IPS-15b (cell line): ENCODE results near the gene UBA6.

Experiments
- H3K27me3 ChIP-seq: one replicate; pipeline ENCODE4 v1.6.1; 2013; ENCODE audit warnings: low read length; ENCODE audit not compliant: control insufficient read depth, insufficient read depth
- H3K36me3 ChIP-seq: one replicate; pipeline ENCODE4 v1.6.1; 2013; ENCODE audit warnings: low read length; ENCODE audit not compliant: control insufficient read depth, insufficient read depth
- H3K4me1 ChIP-seq: one replicate; pipeline ENCODE4 v1.6.1; 2013; ENCODE audit warnings: mild to moderate bottlenecking, low read length; ENCODE audit not compliant: control insufficient read depth, insufficient read depth
- H3K4me3 ChIP-seq: one replicate; pipeline ENCODE4 v1.5.1; 2013; ENCODE audit warnings: low read depth, low read length
- H3K9ac ChIP-seq: one replicate; pipeline ENCODE4 v1.6.1; 2013; ENCODE audit warnings: low read depth, mild to moderate bottlenecking, low read length
- H3K9me3 ChIP-seq: one replicate; pipeline ENCODE4 v1.6.1; 2013; ENCODE audit warnings: mild to moderate bottlenecking, low read length; ENCODE audit not compliant: control insufficient read depth, insufficient read depth

Gene UBA6

GRCh38 chr4:67725132-67725531 is 24.2 kb upstream of the UBA6 start:
- H3K9ac ChIP-seq = no peak overlapping the region
- no peaks in the 10 kb centered on the region for H3K9me3 ChIP-seq
- no peaks in the 10 kb centered on the region for H3K4me1 ChIP-seq
- no peaks in the 10 kb centered on the region for H3K27me3 ChIP-seq
- H3K4me3 ChIP-seq = no peak overlapping the region
- no peaks in the 10 kb centered on the region for H3K36me3 ChIP-seq

- Histone ChIP-seq H3K4me3 (no peak overlapping the region), H3K4me1 (no peaks in the 10 kb centered on the region), H3K9ac (no peak overlapping the region)
These were observed 23.0 kb upstream of the UBA6 start for GRCh38 chr4:67723949-67724348.

GRCh38 chr4:67723341-67723740 is 22.4 kb upstream of the UBA6 start:
- Histone ChIP-seq H3K9me3 (no peaks in the 10 kb centered on the region), H3K4me3 (no peak overlapping the region), H3K9ac (no peak overlapping the region), H3K27me3 (no peaks in the 10 kb centered on the region), H3K4me1 (no peaks in the 10 kb centered on the region), H3K36me3 (no peaks in the 10 kb centered on the region)

More at GRCh38 chr4:67723949-67724348, 23.0 kb upstream of the UBA6 start:
- Histone ChIP-seq H3K27me3 (no peaks in the 10 kb centered on the region), H3K9me3 (no peaks in the 10 kb centered on the region), H3K36me3 (no peaks in the 10 kb centered on the region)

GRCh38 chr4:67721770-67722597 is 21.0 kb upstream of the UBA6 start:
- H3K4me1 ChIP-seq = no peaks in the 10 kb centered on the region
- no peaks in the 10 kb centered on the region for H3K27me3 ChIP-seq
- H3K36me3 ChIP-seq = no peaks in the 10 kb centered on the region
- H3K4me3 ChIP-seq = no peak overlapping the region
- H3K9ac ChIP-seq = no peak overlapping the region
- H3K9me3 ChIP-seq = no peaks in the 10 kb centered on the region

GRCh38 chr4:67721315-67721769 is 20.4 kb upstream of the UBA6 start:
- no peaks in the 10 kb centered on the region for H3K4me1 ChIP-seq
- no peaks in the 10 kb centered on the region for H3K27me3 ChIP-seq
- no peaks in the 10 kb centered on the region for H3K9me3 ChIP-seq
- no peak overlapping the region for H3K9ac ChIP-seq
- peaks cover 4% of the 10 kb centered on the region for H3K36me3 ChIP-seq
- H3K4me3 ChIP-seq = no peak overlapping the region

- Histone ChIP-seq H3K4me1 (no peaks in the 10 kb centered on the region), H3K27me3 (no peaks in the 10 kb centered on the region), H3K9me3 (no peaks in the 10 kb centered on the region), H3K36me3 (peaks cover 4% of the 10 kb centered on the region), H3K4me3 (no peak overlapping the region), H3K9ac (no peak overlapping the region)
These were observed 19.1 kb upstream of the UBA6 start for GRCh38 chr4:67719953-67720617.

- H3K4me1 ChIP-seq = peaks cover 3% of the 10 kb centered on the region
- no peak overlapping the region for H3K9ac ChIP-seq
- peaks cover 4% of the 10 kb centered on the region for H3K36me3 ChIP-seq
- no peak overlapping the region for H3K4me3 ChIP-seq
- no peaks in the 10 kb centered on the region for H3K27me3 ChIP-seq
- H3K9me3 ChIP-seq = no peaks in the 10 kb centered on the region
These were observed 17.9 kb upstream of the UBA6 start for GRCh38 chr4:67718848-67719247.

- H3K27me3 ChIP-seq = no peaks in the 10 kb centered on the region
- no peaks in the 10 kb centered on the region for H3K9me3 ChIP-seq
- no peak overlapping the region for H3K4me3 ChIP-seq
- H3K9ac ChIP-seq = no peak overlapping the region
- peaks cover 4% of the 10 kb centered on the region for H3K36me3 ChIP-seq
- H3K4me1 ChIP-seq = peaks cover 9% of the 10 kb centered on the region
These were observed 16.6 kb upstream of the UBA6 start for GRCh38 chr4:67717586-67717985.

- Histone ChIP-seq H3K9me3 (no peaks in the 10 kb centered on the region), H3K36me3 (peaks cover 4% of the 10 kb centered on the region), H3K9ac (no peak overlapping the region), H3K4me3 (no peak overlapping the region), H3K27me3 (no peaks in the 10 kb centered on the region), H3K4me1 (peaks cover 20% of the 10 kb centered on the region)
These were observed 14.0 kb upstream of the UBA6 start for GRCh38 chr4:67714955-67715354.

- Histone ChIP-seq H3K4me1 (peaks cover 20% of the 10 kb centered on the region), H3K36me3 (peaks cover 4% of the 10 kb centered on the region), H3K27me3 (no peaks in the 10 kb centered on the region), H3K9ac (no peak overlapping the region), H3K9me3 (no peaks in the 10 kb centered on the region), H3K4me3 (no peak overlapping the region)
These were observed 13.3 kb upstream of the UBA6 start for GRCh38 chr4:67714248-67714583.

GRCh38 chr4:67713529-67714247 is 12.7 kb upstream of the UBA6 start:
- Histone ChIP-seq H3K27me3 (no peaks in the 10 kb centered on the region), H3K36me3 (peaks cover 4% of the 10 kb centered on the region), H3K4me1 (peaks cover 20% of the 10 kb centered on the region), H3K9ac (no peak overlapping the region), H3K9me3 (no peaks in the 10 kb centered on the region), H3K4me3 (no peak overlapping the region)
